DND-41 (cell line): ENCODE results near the gene SLC1A4.

Source experiments
- ATAC-seq: fragments of 200-7000 bp; cut with Tn5 transposase; 3 replicates; pipeline ENCODE4 v1.9.1; 2021; ENCODE audit warnings: low read depth; ENCODE audit not compliant: insufficient read depth
- DNase-seq: peaks from one replicate; pipeline ENCODE4 v3.0.0-alpha.2; 2020
- H2AFZ ChIP-seq: 2 replicates; pipeline ENCODE4 v1.6.0; 2012; ENCODE audit warnings: low read depth, low read length
- H3K27ac ChIP-seq: 2 replicates; pipeline ENCODE4 v1.5.1; 2012; ENCODE audit warnings: low read length, inconsistent platforms
- H3K27me3 ChIP-seq: fragments of 200-600 bp; sonication (generic); 2 replicates; pipeline ENCODE4 v1.6.0; 2012; ENCODE audit warnings: low read length, mild to moderate bottlenecking, inconsistent platforms; ENCODE audit not compliant: insufficient read depth, poor library complexity
- H3K36me3 ChIP-seq: 2 replicates; pipeline ENCODE4 v1.5.1; 2012; ENCODE audit warnings: low read length, inconsistent platforms; ENCODE audit not compliant: insufficient read depth
- H3K4me1 ChIP-seq: 2 replicates; pipeline ENCODE4 v1.5.1; 2012; ENCODE audit warnings: mild to moderate bottlenecking, low read length; ENCODE audit not compliant: insufficient read depth
- H3K4me2 ChIP-seq: 2 replicates; pipeline ENCODE4 v1.6.0; 2012; ENCODE audit warnings: mild to moderate bottlenecking, moderate library complexity, low read length, inconsistent platforms; ENCODE audit not compliant: insufficient read depth
- H3K4me3 ChIP-seq, 2 experiments: fragments of 200-600 bp in 1 of 2; shearing (Covaris generic) in 1 of 2; 2 replicates each; pipeline ENCODE4 v1.5.1; 2012 to 2016; ENCODE audit warnings: inconsistent platforms in 2 of 2, low read length in 2 of 2, mild to moderate bottlenecking in 2 of 2, low read depth in 1 of 2, moderate library complexity in 1 of 2
- H3K79me2 ChIP-seq: 2 replicates; pipeline ENCODE4 v1.6.0; 2012; ENCODE audit warnings: low read length, inconsistent platforms; ENCODE audit not compliant: insufficient read depth
- H3K9ac ChIP-seq: 2 replicates; pipeline ENCODE4 v1.6.0; 2012; ENCODE audit warnings: low read depth, mild to moderate bottlenecking, inconsistent platforms, low read length, moderate library complexity
- H3K9me3 ChIP-seq: 2 replicates; pipeline ENCODE4 v1.5.1; 2012; ENCODE audit warnings: low read length, moderate library complexity, mild to moderate bottlenecking, inconsistent platforms; ENCODE audit not compliant: insufficient read depth, severe bottlenecking
- H4K20me1 ChIP-seq: 2 replicates; pipeline ENCODE4 v1.6.0; 2012; ENCODE audit warnings: low read length; ENCODE audit not compliant: insufficient read depth
- EZH2 ChIP-seq: IDR thresholded peaks from 3 replicates; pipeline ENCODE4 v1.6.1; 2012; ENCODE audit warnings: borderline replicate concordance, low read depth, mild to moderate bottlenecking, moderate library complexity, low read length, inconsistent platforms; ENCODE audit not compliant: severe bottlenecking
- TF ChIP-seq, protein P1 (sequence below): IDR thresholded peaks from 2 replicates; pipeline ENCODE4 v1.5.1; 2012; ENCODE audit warnings: borderline replicate concordance, low read length, moderate library complexity, mild to moderate bottlenecking; ENCODE audit not compliant: poor library complexity, severe bottlenecking; ENCODE audit errors: extremely low read depth

The SLC1A4 gene

GRCh38 chr2:65020943-65021528 is 31.8 kb downstream of the SLC1A4 start:
- Histone ChIP-seq H3K9me3 (no peaks in the 10 kb centered on the region), H4K20me1 (peaks cover 32% of the 10 kb centered on the region), H3K4me3 (no peak overlapping the region), H3K27me3 (no peaks in the 10 kb centered on the region), H3K79me2 (peaks cover 2% of the 10 kb centered on the region; the same call in 1 of the 2 replicates), H3K9ac (no peak overlapping the region), H3K4me1 (no peaks in the 10 kb centered on the region), H3K36me3 (peaks cover 84% of the 10 kb centered on the region), H2AFZ (no peak overlapping the region), H3K27ac (no peak overlapping the region), H3K4me2 (no peak overlapping the region)
- DNase-seq (no peak), ATAC-seq (no peak)
- no peak for TF ChIP-seq EZH2
- TF ChIP-seq, protein P1, sequence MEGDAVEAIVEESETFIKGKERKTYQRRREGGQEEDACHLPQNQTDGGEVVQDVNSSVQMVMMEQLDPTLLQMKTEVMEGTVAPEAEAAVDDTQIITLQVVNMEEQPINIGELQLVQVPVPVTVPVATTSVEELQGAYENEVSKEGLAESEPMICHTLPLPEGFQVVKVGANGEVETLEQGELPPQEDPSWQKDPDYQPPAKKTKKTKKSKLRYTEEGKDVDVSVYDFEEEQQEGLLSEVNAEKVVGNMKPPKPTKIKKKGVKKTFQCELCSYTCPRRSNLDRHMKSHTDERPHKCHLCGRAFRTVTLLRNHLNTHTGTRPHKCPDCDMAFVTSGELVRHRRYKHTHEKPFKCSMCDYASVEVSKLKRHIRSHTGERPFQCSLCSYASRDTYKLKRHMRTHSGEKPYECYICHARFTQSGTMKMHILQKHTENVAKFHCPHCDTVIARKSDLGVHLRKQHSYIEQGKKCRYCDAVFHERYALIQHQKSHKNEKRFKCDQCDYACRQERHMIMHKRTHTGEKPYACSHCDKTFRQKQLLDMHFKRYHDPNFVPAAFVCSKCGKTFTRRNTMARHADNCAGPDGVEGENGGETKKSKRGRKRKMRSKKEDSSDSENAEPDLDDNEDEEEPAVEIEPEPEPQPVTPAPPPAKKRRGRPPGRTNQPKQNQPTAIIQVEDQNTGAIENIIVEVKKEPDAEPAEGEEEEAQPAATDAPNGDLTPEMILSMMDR: no peak

GRCh38 chr2:65021709-65022108 is 32.5 kb downstream of the SLC1A4 start:
- H3K27ac ChIP-seq: no peak overlapping the region
- peaks cover 2% of the 10 kb centered on the region; the same call in 1 of the 2 replicates for H3K79me2 ChIP-seq
- DNase-seq (no peak), ATAC-seq (no peak)
- H2AFZ ChIP-seq: no peak overlapping the region
- H4K20me1 ChIP-seq: peaks cover 32% of the 10 kb centered on the region
- no peak overlapping the region for H3K4me2 ChIP-seq
- no peak overlapping the region for H3K4me3 ChIP-seq
- H3K4me1 ChIP-seq: no peaks in the 10 kb centered on the region
- H3K9me3 ChIP-seq: no peaks in the 10 kb centered on the region
- H3K9ac ChIP-seq: no peak overlapping the region
- H3K36me3 ChIP-seq: peaks cover 78% of the 10 kb centered on the region
- TF ChIP-seq EZH2: no peak
- TF ChIP-seq, protein P1: no peak
- H3K27me3 ChIP-seq: no peaks in the 10 kb centered on the region

GRCh38 chr2:65022189-65022588 is 33.0 kb downstream of the SLC1A4 start:
- no peak overlapping the region for H3K4me2 ChIP-seq
- H3K27me3 ChIP-seq: no peaks in the 10 kb centered on the region
- H4K20me1 ChIP-seq: peaks cover 28% of the 10 kb centered on the region
- ATAC-seq (no peak), DNase-seq (no peak)
- H3K9ac ChIP-seq: no peak overlapping the region
- no peaks in the 10 kb centered on the region for H3K9me3 ChIP-seq
- no peaks in the 10 kb centered on the region for H3K4me1 ChIP-seq
- H3K79me2 ChIP-seq: peaks cover 2% of the 10 kb centered on the region; the same call in 1 of the 2 replicates
- TF ChIP-seq, protein P1: no peak
- TF ChIP-seq EZH2: no peak
- no peak overlapping the region for H3K4me3 ChIP-seq
- peaks cover 73% of the 10 kb centered on the region for H3K36me3 ChIP-seq
- no peak overlapping the region for H3K27ac ChIP-seq
- no peak overlapping the region for H2AFZ ChIP-seq

GRCh38 chr2:65023742-65024141 is 34.5 kb downstream of the SLC1A4 start:
- no peak overlapping the region for H3K4me2 ChIP-seq
- H3K27me3 ChIP-seq: no peaks in the 10 kb centered on the region
- peaks cover 57% of the 10 kb centered on the region for H3K36me3 ChIP-seq
- no peaks in the 10 kb centered on the region for H3K4me1 ChIP-seq
- H3K9me3 ChIP-seq: no peaks in the 10 kb centered on the region
- DNase-seq: no peak
- ATAC-seq: no peak
- H3K9ac ChIP-seq: no peak overlapping the region
- H3K27ac ChIP-seq: 0 out of 2 replicates have a peak overlapping the region, but pooled peaks have one; percentile 11
- H3K79me2 ChIP-seq: peaks cover 2% of the 10 kb centered on the region; the same call in 1 of the 2 replicates
- no peak overlapping the region for H2AFZ ChIP-seq
- no peak for TF ChIP-seq EZH2
- TF ChIP-seq, protein P1: no peak
- H3K4me3 ChIP-seq: no peak overlapping the region
- H4K20me1 ChIP-seq: peaks cover 27% of the 10 kb centered on the region
